Fibroblast of lung (primary cell): ENCODE measurements around the gene RASGEF1B. TPM values are rescaled to one million over a fixed set of nuclear protein-coding genes. Genes with fewer than 3 reads are reported as not detected.

ENCODE experiments used
- DNase-seq, 2 donors: peaks; one replicate each; pipeline versions ENCODE4 v3.0.0 to v3.0.0-alpha.2; 2010; ENCODE audit warnings: low read depth in 2 of 2
- H2AFZ ChIP-seq: 2 replicates; pipeline ENCODE4 v1.5.1; 2012; ENCODE audit warnings: low read length, control low read depth, inconsistent platforms
- H3K27ac ChIP-seq: 2 replicates; pipeline ENCODE4 v1.5.1; 2011; ENCODE audit warnings: low read length, control low read depth; ENCODE audit not compliant: insufficient read depth
- H3K27me3 ChIP-seq: 2 replicates; pipeline ENCODE4 v1.5.1; 2011; ENCODE audit warnings: mild to moderate bottlenecking, low read length; ENCODE audit not compliant: control insufficient read depth, insufficient read depth
- H3K36me3 ChIP-seq: 2 replicates; pipeline ENCODE4 v1.5.1; 2011; ENCODE audit warnings: low read length; ENCODE audit not compliant: control insufficient read depth, insufficient read depth
- H3K4me1 ChIP-seq: 2 replicates; pipeline ENCODE4 v1.5.1; 2011; ENCODE audit warnings: low read length; ENCODE audit not compliant: control insufficient read depth, insufficient read depth; ENCODE audit errors: extremely low read depth
- H3K4me2 ChIP-seq: 2 replicates; pipeline ENCODE4 v1.5.1; 2011; ENCODE audit warnings: low read length, control low read depth; ENCODE audit not compliant: insufficient read depth; ENCODE audit errors: extremely low read depth
- H3K4me3 ChIP-seq, 4 experiments: fragments of 200-600 bp in 1 of 4; sonication (generic) in 1 of 4; replicated peaks in 1 of 4; 2 replicates each; pipeline ENCODE4 v1.5.1; 2011 to 2016; ENCODE audit warnings: low read length in 4 of 4, low read depth in 3 of 4, mild to moderate bottlenecking in 3 of 4, control low read depth in 2 of 4, inconsistent platforms in 1 of 4, mixed read lengths in 1 of 4; ENCODE audit not compliant: insufficient read depth in 1 of 4; ENCODE audit errors: control extremely low read depth in 1 of 4
- H3K79me2 ChIP-seq: 2 replicates; pipeline ENCODE4 v1.5.1; 2012; ENCODE audit warnings: mild to moderate bottlenecking, low read length, inconsistent platforms; ENCODE audit not compliant: control insufficient read depth, insufficient read depth
- H3K9ac ChIP-seq: 2 replicates; pipeline ENCODE4 v1.5.1; 2011; ENCODE audit warnings: mild to moderate bottlenecking, low read length, control low read depth; ENCODE audit not compliant: insufficient read depth
- H3K9me3 ChIP-seq: 2 replicates; pipeline ENCODE4 v1.5.1; 2012; ENCODE audit warnings: low read depth, low read length; ENCODE audit not compliant: control insufficient read depth, insufficient read depth
- H4K20me1 ChIP-seq: 2 replicates; pipeline ENCODE4 v1.5.1; 2011; ENCODE audit warnings: low read length; ENCODE audit not compliant: control insufficient read depth, insufficient read depth; ENCODE audit errors: extremely low read depth
- EZH2 ChIP-seq: IDR thresholded peaks from 2 replicates; pipeline ENCODE4 v1.5.1; 2012; ENCODE audit warnings: low read length, control low read depth, mild to moderate bottlenecking; ENCODE audit errors: missing control alignments
- polyA plus RNA-seq, 2 donors: library from polyadenylated mRNA; depleted of rRNA in 1 of 2; stranded (reverse) in 1 of 2; unstranded in 1 of 2; fragments of >200 nt; gene quantifications; 2 replicates each; pipeline ENCODE4 v1.2.1, GENCODE V29; 2011 to 2012; ENCODE audit warnings: missing spikeins in 1 of 2
- total RNA-seq: library from RNA; depleted of rRNA; stranded (reverse); fragments of >200 nt; gene quantifications from 2 replicates; pipeline ENCODE4 v1.2.1, GENCODE V29; 2014
- TF ChIP-seq, protein P1 (sequence below), 2 donors: IDR thresholded peaks in 1 of 2; conservative IDR thresholded peaks in 1 of 2; 1 replicate in 1 of 2; 2 replicates in 1 of 2; pipeline ENCODE4 v1.5.1; 2011 to 2012; ENCODE audit warnings: low read length in 2 of 2, control low read depth in 1 of 2, inconsistent platforms in 1 of 2, low read depth in 1 of 2, mild to moderate bottlenecking in 1 of 2

Gene RASGEF1B
- total and polyA plus RNA-seq, 2 donors (not counting 1 experiment from before 2014, with no cell fraction given) = 0.02 to 0.33 TPM

DNA sequence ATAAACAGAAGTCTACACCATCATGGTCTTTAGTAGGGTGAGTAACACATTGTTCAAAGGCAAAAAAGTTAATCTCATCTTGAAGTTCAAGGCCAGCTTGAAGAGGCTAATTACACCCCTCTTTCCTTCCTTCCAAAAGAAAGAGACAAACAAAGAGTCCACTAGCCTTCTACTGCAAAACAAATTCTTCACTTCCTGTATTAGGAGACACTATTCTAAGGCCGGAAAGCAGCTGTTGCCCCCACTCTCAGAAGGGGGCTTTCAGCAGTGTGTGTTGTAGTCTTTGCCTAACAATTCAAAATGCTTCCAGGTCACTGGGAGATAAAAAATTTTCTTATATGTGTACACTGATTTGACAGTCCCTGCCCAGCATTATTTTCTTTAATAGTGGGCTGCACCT is 25.1 kb downstream of the RASGEF1B start:
- Histone ChIP-seq H3K4me3 (no peak overlapping the region), H3K4me1 (no peaks in the 10 kb centered on the region)

GRCh38 chr4:81445196-81445595 is 26.5 kb downstream of the RASGEF1B start:
- Histone ChIP-seq H3K79me2 (no peaks in the 10 kb centered on the region), H2AFZ (no peak overlapping the region), H3K36me3 (no peaks in the 10 kb centered on the region), H3K9me3 (no peaks in the 10 kb centered on the region), H3K4me2 (no peak overlapping the region), H4K20me1 (no peaks in the 10 kb centered on the region), H3K4me1 (no peaks in the 10 kb centered on the region), H3K4me3 (no peak overlapping the region), H3K27me3 (no peaks in the 10 kb centered on the region), H3K27ac (no peak overlapping the region), H3K9ac (no peak overlapping the region)
- TF ChIP-seq, protein P1, sequence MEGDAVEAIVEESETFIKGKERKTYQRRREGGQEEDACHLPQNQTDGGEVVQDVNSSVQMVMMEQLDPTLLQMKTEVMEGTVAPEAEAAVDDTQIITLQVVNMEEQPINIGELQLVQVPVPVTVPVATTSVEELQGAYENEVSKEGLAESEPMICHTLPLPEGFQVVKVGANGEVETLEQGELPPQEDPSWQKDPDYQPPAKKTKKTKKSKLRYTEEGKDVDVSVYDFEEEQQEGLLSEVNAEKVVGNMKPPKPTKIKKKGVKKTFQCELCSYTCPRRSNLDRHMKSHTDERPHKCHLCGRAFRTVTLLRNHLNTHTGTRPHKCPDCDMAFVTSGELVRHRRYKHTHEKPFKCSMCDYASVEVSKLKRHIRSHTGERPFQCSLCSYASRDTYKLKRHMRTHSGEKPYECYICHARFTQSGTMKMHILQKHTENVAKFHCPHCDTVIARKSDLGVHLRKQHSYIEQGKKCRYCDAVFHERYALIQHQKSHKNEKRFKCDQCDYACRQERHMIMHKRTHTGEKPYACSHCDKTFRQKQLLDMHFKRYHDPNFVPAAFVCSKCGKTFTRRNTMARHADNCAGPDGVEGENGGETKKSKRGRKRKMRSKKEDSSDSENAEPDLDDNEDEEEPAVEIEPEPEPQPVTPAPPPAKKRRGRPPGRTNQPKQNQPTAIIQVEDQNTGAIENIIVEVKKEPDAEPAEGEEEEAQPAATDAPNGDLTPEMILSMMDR (conservative IDR thresholded peaks at IDR 0.05 in 1 of 2, IDR thresholded peaks at IDR 0.05 in 1 of 2; ENCODE audit: low read depth in 1 of 2, low read length in 2 of 2) = no peak
- no peak for TF ChIP-seq EZH2
- peak in 1 of 2 donors; percentile 15 for DNase-seq

More for the DNA sequence above, 25.1 kb downstream of the RASGEF1B start:
- Histone ChIP-seq H3K9me3 (no peaks in the 10 kb centered on the region), H3K79me2 (no peaks in the 10 kb centered on the region), H3K36me3 (no peaks in the 10 kb centered on the region), H4K20me1 (no peaks in the 10 kb centered on the region), H2AFZ (no peak overlapping the region), H3K27ac (no peak overlapping the region), H3K9ac (no peak overlapping the region), H3K4me2 (no peak overlapping the region), H3K27me3 (no peaks in the 10 kb centered on the region)
- TF ChIP-seq, protein P1 (conservative IDR thresholded peaks at IDR 0.05 in 1 of 2, IDR thresholded peaks at IDR 0.05 in 1 of 2; ENCODE audit: low read depth in 1 of 2, low read length in 2 of 2) = no peak
- TF ChIP-seq EZH2 = no peak
- DNase-seq = no peak

DNA sequence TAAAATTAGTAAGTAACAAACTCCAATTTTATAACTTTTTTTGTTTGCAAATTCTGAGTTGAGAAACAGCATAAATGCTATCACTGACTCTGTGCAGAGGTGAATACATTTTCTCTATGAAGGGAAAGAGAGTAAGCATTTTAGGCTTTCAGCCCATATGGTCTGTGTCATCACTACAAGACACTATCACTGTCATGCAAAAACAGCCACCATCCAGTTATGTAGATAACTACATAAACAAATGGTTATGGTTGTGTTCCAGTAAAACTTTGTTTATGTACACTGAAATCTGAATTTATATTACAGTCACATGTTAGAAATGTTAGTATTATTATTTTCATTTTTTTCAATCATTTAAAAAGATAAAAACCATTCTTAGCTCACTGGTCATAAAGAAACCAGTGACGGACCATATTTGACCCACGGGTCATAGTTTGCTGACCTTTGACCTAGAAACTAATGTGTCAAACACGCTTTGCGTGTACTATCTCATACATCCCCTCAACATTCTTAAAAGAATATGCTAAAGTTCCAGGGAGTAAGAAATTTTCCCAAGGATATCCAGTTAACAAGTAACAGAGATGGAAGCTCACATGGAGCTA is 29.1 kb downstream of the RASGEF1B start:
- Histone ChIP-seq H3K9me3 (no peaks in the 10 kb centered on the region), H4K20me1 (no peaks in the 10 kb centered on the region), H3K36me3 (no peaks in the 10 kb centered on the region), H3K4me1 (no peaks in the 10 kb centered on the region), H3K4me2 (no peak overlapping the region), H3K4me3 (no peak overlapping the region), H3K79me2 (no peaks in the 10 kb centered on the region), H2AFZ (no peak overlapping the region), H3K27me3 (no peaks in the 10 kb centered on the region), H3K9ac (no peak overlapping the region), H3K27ac (no peak overlapping the region)
- peak in 1 of 2 donors; percentile 69 for DNase-seq
- TF ChIP-seq, protein P1 (conservative IDR thresholded peaks at IDR 0.05 in 1 of 2, IDR thresholded peaks at IDR 0.05 in 1 of 2; ENCODE audit: low read depth in 1 of 2, low read length in 2 of 2) = no peak
- TF ChIP-seq EZH2 = no peak
